ENCODE results near the gene TRPC4AP.

DNA sequence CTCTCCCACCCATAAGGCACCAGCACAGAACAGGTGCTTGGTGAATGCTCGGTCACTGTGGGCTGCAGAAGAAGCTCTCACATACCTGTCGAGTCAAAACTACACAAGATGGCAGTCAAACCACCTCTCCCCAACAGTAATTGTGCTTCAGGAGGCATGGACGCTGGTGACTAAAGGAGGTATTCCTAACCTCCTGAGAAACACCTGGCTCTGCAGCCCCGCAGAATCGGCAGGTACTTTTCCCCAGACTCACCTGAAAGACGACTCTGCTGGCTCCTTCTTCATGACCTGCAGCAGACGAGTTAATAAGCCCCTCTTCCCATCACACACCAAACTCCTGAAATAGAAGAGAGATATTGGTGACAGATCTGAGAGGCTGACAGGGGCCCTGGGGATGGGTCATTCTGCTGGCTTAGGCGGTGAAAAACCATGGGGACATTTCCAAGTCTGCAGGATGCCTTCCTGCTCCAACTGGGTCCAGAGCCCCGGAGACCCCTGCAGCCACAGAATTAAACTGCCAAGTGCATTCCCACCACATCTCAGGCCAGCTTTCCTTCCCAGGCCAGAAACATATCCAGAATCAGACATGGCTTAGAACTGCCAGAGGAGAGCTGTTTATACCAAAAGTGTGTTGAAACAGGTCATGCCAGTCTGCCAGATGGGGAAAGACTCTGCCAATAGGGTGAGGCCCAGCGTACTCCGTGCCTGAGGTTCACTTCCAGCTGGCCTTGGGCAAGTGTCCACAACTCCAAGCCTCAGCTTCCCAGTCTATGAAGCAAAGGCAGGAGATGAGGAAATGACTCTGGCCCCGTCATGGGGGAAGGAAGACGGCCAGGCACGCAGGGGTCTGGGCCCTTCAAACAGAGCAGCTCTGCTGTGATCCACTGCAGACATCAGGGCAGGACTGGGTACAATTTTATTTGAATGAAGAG is 83.9 kb downstream of the TRPC4AP start:
- TF ChIP-seq POLR2A (IDR thresholded peaks at IDR 0.05) = no peak
- TF ChIP-seq, protein P1, sequence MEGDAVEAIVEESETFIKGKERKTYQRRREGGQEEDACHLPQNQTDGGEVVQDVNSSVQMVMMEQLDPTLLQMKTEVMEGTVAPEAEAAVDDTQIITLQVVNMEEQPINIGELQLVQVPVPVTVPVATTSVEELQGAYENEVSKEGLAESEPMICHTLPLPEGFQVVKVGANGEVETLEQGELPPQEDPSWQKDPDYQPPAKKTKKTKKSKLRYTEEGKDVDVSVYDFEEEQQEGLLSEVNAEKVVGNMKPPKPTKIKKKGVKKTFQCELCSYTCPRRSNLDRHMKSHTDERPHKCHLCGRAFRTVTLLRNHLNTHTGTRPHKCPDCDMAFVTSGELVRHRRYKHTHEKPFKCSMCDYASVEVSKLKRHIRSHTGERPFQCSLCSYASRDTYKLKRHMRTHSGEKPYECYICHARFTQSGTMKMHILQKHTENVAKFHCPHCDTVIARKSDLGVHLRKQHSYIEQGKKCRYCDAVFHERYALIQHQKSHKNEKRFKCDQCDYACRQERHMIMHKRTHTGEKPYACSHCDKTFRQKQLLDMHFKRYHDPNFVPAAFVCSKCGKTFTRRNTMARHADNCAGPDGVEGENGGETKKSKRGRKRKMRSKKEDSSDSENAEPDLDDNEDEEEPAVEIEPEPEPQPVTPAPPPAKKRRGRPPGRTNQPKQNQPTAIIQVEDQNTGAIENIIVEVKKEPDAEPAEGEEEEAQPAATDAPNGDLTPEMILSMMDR (IDR thresholded peaks at IDR 0.05) = no peak
- no peak for TF ChIP-seq EP300 (IDR thresholded peaks at IDR 0.05)
